Liver (tissue), 3 donors: ENCODE data around the gene DIAPH2.

Experiments used
- CTCF ChIP-seq: fragments of 150-350 bp; IDR thresholded peaks from 2 replicates; pipeline ENCODE4 v1.5.1; 2017; ENCODE audit warnings: improper control_type of control experiment, low read depth, low read length; ENCODE audit not compliant: missing input control
- EGR1 ChIP-seq, 2 donors: IDR thresholded peaks; 2 replicates each; pipeline ENCODE4 v1.6.1; 2016 to 2018; ENCODE audit warnings: antibody characterized with exemption in 2 of 2, low read depth in 2 of 2
- FOXA1 ChIP-seq: IDR thresholded peaks from 2 replicates; pipeline ENCODE4 v1.6.1; 2016; ENCODE audit warnings: antibody characterized with exemption
- JUND ChIP-seq, 2 donors: IDR thresholded peaks; 2 replicates each; pipeline ENCODE4 v1.6.1; 2016; ENCODE audit warnings: antibody characterized with exemption in 2 of 2
- MAX ChIP-seq: IDR thresholded peaks from 2 replicates; pipeline ENCODE4 v1.6.1; 2016; ENCODE audit warnings: antibody characterized with exemption
- RAD21 ChIP-seq, 2 donors: IDR thresholded peaks; 2 replicates each; pipeline ENCODE4 v1.6.1; 2016; ENCODE audit warnings: antibody characterized with exemption in 2 of 2, mild to moderate bottlenecking in 2 of 2
- REST ChIP-seq: IDR thresholded peaks from 2 replicates; pipeline ENCODE4 v1.6.1; 2016; ENCODE audit warnings: antibody characterized with exemption, mild to moderate bottlenecking
- TAF1 ChIP-seq: conservative IDR thresholded peaks from 2 replicates; pipeline ENCODE4 v1.6.1; 2016; ENCODE audit warnings: antibody characterized with exemption, mild to moderate bottlenecking
- YY1 ChIP-seq: IDR thresholded peaks from 2 replicates; pipeline ENCODE4 v1.6.1; 2016; ENCODE audit warnings: antibody characterized with exemption, mild to moderate bottlenecking
- donor health status: healthy.
- donor health status: healthy.

GRCh38 chrX:97011540-97011939, 326.9 kb downstream of the DIAPH2 start:
- TF ChIP-seq CTCF (no peak), REST (no peak), MAX (no peak), EGR1 (IDR thresholded peaks at IDR 0.05; ENCODE audit: low read depth in 2 of 2) (no peak), TAF1 (no peak), JUND (IDR thresholded peaks at IDR 0.05) (no peak), YY1 (no peak), RAD21 (IDR thresholded peaks at IDR 0.05) (no peak), FOXA1 (no peak)
